ENCODE results near the gene EIF3I. TPM values are rescaled to one million over a fixed set of nuclear protein-coding genes. Genes with fewer than 3 reads are reported as not detected.

The EIF3I gene
- total and polyA plus RNA-seq, 2 donors: 155 to 161 TPM

- DNase-seq (ENCODE audit: low read depth in 6 of 9, low spot score in 9 of 9): no peak
- peak overlapping the region; percentile 78 to 93 for H3K4me3 ChIP-seq (ENCODE audit: low read length in 2 of 2)
- WGBS: 97% methylated on average over 4 of the region's 4 CpGs
- H3K36me3 ChIP-seq (ENCODE audit: control insufficient read depth in 2 of 2, insufficient read depth in 2 of 2, low read length in 1 of 2): peaks cover 25 to 35% of the 10 kb centered on the region in 2 donors
- H3K4me1 ChIP-seq (ENCODE audit: control insufficient read depth in 2 of 2, insufficient read depth in 2 of 2, low read length in 2 of 2): peaks cover 9 to 28% of the 10 kb centered on the region in 2 donors
- no peaks in the 10 kb centered on the region for H3K27me3 ChIP-seq (ENCODE audit: control insufficient read depth in 2 of 2, insufficient read depth in 1 of 2, low read length in 1 of 2)
- H3K9me3 ChIP-seq (ENCODE audit: control insufficient read depth in 2 of 2, insufficient read depth in 1 of 2, low read length in 1 of 2): no peaks in the 10 kb centered on the region
- no peak overlapping the region for H3K27ac ChIP-seq (ENCODE audit: low read depth in 1 of 2, low read length in 1 of 2)
Observed at GRCh38 chr1:32220746-32221580, 1.2 kb upstream of the EIF3I start.

GRCh38 chr1:32221581-32221979 lies 627 bp upstream of the EIF3I start:
- Histone ChIP-seq H3K36me3 (ENCODE audit: control insufficient read depth in 2 of 2, insufficient read depth in 2 of 2, low read length in 1 of 2) (peaks cover 24 to 35% of the 10 kb centered on the region in 2 donors), H3K9me3 (ENCODE audit: control insufficient read depth in 2 of 2, insufficient read depth in 1 of 2, low read length in 1 of 2) (no peaks in the 10 kb centered on the region), H3K4me1 (ENCODE audit: control insufficient read depth in 2 of 2, insufficient read depth in 2 of 2, low read length in 2 of 2) (peaks cover 9 to 26% of the 10 kb centered on the region in 2 donors), H3K27me3 (ENCODE audit: control insufficient read depth in 2 of 2, insufficient read depth in 1 of 2, low read length in 1 of 2) (no peaks in the 10 kb centered on the region), H3K4me3 (ENCODE audit: low read length in 2 of 2) (peak overlapping the region; percentile 78 to 93), H3K27ac (ENCODE audit: low read depth in 1 of 2, low read length in 1 of 2) (no peak overlapping the region)
- no peak for DNase-seq (ENCODE audit: low read depth in 6 of 9, low spot score in 9 of 9)
- 28% methylated on average over 13 of the region's 13 CpGs for WGBS

DNA sequence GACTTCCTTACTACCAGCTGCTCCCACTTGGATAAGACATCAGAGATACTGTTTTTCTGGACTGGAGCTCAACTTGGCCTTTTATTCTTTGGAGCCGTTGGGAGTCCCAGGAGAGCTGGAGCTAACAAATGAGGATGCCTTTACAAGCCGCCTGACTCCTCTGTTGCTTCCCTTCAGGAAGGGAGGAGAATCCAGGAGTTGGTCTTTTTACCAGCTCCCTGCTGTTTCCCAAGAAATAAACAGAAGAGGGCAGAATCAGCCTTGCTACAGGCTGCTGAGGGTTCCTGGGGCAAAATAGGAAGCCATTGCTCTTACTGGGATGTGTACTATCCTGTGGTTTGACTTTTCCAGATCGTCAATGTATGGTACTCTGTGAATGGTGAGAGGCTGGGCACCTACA lies 1.5 kb downstream of the EIF3I start:
- WGBS: 96% methylated on average over 3 of the region's 3 CpGs
- no peak for DNase-seq (ENCODE audit: low read depth in 6 of 9, low spot score in 9 of 9)
- no peak overlapping the region for H3K4me3 ChIP-seq (ENCODE audit: low read length in 2 of 2)
- no peaks in the 10 kb centered on the region for H3K9me3 ChIP-seq (ENCODE audit: control insufficient read depth in 2 of 2, insufficient read depth in 1 of 2, low read length in 1 of 2)
- H3K27ac ChIP-seq (ENCODE audit: low read depth in 1 of 2, low read length in 1 of 2): no peak overlapping the region
- H3K36me3 ChIP-seq (ENCODE audit: control insufficient read depth in 2 of 2, insufficient read depth in 2 of 2, low read length in 1 of 2): peaks cover 32 to 47% of the 10 kb centered on the region in 2 donors
- H3K27me3 ChIP-seq (ENCODE audit: control insufficient read depth in 2 of 2, insufficient read depth in 1 of 2, low read length in 1 of 2): no peaks in the 10 kb centered on the region
- H3K4me1 ChIP-seq (ENCODE audit: control insufficient read depth in 2 of 2, insufficient read depth in 2 of 2, low read length in 2 of 2): peaks cover 9 to 26% of the 10 kb centered on the region in 2 donors

DNA sequence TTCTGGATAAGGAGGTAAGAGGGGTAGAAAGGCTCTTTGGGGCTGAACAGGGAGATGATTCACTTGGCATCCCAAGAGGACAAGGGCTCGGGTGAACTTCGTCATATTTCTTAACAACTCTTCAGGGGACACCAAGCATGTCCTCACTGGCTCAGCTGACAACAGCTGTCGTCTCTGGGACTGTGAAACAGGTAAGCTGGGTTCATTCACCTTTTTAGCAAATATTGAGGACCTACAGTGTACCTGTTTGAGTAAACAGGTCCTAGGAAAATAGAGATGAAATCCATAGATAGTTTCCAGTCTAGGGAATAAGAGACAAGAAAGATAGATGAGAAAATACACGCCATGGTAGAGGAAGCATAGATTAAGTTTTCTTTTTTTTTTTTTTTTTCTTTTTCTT lies 2.1 kb downstream of the EIF3I start:
- H3K27ac ChIP-seq (ENCODE audit: low read depth in 1 of 2, low read length in 1 of 2): no peak overlapping the region
- 92% methylated on average over 4 of the region's 4 CpGs for WGBS

GRCh38 chr1:32228771-32229170 lies 6.6 kb downstream of the EIF3I start:
- Histone ChIP-seq H3K4me3 (ENCODE audit: low read length in 2 of 2) (no peak overlapping the region), H3K9me3 (ENCODE audit: control insufficient read depth in 2 of 2, insufficient read depth in 1 of 2, low read length in 1 of 2) (no peaks in the 10 kb centered on the region), H3K4me1 (ENCODE audit: control insufficient read depth in 2 of 2, insufficient read depth in 2 of 2, low read length in 2 of 2) (peaks cover 0 to 3% of the 10 kb centered on the region in 2 donors), H3K27ac (ENCODE audit: low read depth in 1 of 2, low read length in 1 of 2) (no peak overlapping the region), H3K36me3 (ENCODE audit: control insufficient read depth in 2 of 2, insufficient read depth in 2 of 2, low read length in 1 of 2) (peaks cover 61 to 80% of the 10 kb centered on the region in 2 donors), H3K27me3 (ENCODE audit: control insufficient read depth in 2 of 2, insufficient read depth in 1 of 2, low read length in 1 of 2) (no peaks in the 10 kb centered on the region)
- 97% methylated on average over 3 of the region's 3 CpGs for WGBS
- DNase-seq (ENCODE audit: low read depth in 6 of 9, low spot score in 9 of 9): no peak

More for the DNA sequence above, 2.1 kb downstream of the EIF3I start:
- Histone ChIP-seq H3K27me3 (ENCODE audit: control insufficient read depth in 2 of 2, insufficient read depth in 1 of 2, low read length in 1 of 2) (no peaks in the 10 kb centered on the region), H3K36me3 (ENCODE audit: control insufficient read depth in 2 of 2, insufficient read depth in 2 of 2, low read length in 1 of 2) (peaks cover 37 to 52% of the 10 kb centered on the region in 2 donors), H3K4me1 (ENCODE audit: control insufficient read depth in 2 of 2, insufficient read depth in 2 of 2, low read length in 2 of 2) (peaks cover 9 to 26% of the 10 kb centered on the region in 2 donors), H3K9me3 (ENCODE audit: control insufficient read depth in 2 of 2, insufficient read depth in 1 of 2, low read length in 1 of 2) (no peaks in the 10 kb centered on the region), H3K4me3 (ENCODE audit: low read length in 2 of 2) (no peak overlapping the region)
- no peak for DNase-seq (ENCODE audit: low read depth in 6 of 9, low spot score in 9 of 9)

DNA sequence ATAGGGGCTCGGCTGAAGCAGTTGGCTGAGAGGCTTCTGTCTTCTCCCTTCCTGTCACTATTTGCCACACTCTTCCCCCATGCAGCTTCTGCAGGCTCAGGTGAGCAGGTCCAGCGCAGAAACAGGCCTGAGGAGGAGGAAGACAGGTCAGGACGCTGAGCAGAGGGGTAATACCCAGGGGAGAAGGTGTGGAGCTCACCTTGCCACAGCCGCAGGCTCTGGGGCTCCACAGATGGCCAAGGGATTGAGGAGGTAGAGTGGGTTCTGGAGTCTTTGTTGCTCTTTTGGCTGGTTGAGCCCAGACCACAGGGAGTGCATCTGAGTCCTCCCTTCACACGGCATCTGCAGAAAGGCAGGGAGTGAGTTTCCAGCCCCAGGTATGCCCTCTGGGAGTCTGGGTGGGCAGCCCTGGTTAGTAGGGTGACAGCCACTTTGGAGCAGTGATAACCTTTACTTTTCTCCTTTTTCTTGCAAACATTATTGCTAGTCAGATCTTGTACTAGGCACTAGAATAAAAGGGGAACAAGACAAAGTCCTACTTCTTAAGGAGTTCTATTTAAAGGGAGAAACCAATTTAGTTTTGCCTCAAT lies 9.7 kb downstream of the EIF3I start:
- peaks cover 49 to 56% of the 10 kb centered on the region in 2 donors for H3K36me3 ChIP-seq (ENCODE audit: control insufficient read depth in 2 of 2, insufficient read depth in 2 of 2, low read length in 1 of 2)
- no peak for DNase-seq (ENCODE audit: low read depth in 6 of 9, low spot score in 9 of 9)
- H3K4me1 ChIP-seq (ENCODE audit: control insufficient read depth in 2 of 2, insufficient read depth in 2 of 2, low read length in 2 of 2): no peaks in the 10 kb centered on the region
- H3K4me3 ChIP-seq (ENCODE audit: low read length in 2 of 2): no peak overlapping the region
- H3K27me3 ChIP-seq (ENCODE audit: control insufficient read depth in 2 of 2, insufficient read depth in 1 of 2, low read length in 1 of 2): no peaks in the 10 kb centered on the region
- WGBS: 95% methylated on average over 5 of the region's 5 CpGs
- H3K9me3 ChIP-seq (ENCODE audit: control insufficient read depth in 2 of 2, insufficient read depth in 1 of 2, low read length in 1 of 2): no peaks in the 10 kb centered on the region
- H3K27ac ChIP-seq (ENCODE audit: low read depth in 1 of 2, low read length in 1 of 2): no peak overlapping the region

GRCh38 chr1:32232558-32233304 lies 10.5 kb downstream of the EIF3I start:
- no peaks in the 10 kb centered on the region for H3K9me3 ChIP-seq (ENCODE audit: control insufficient read depth in 2 of 2, insufficient read depth in 1 of 2, low read length in 1 of 2)
- DNase-seq (ENCODE audit: low read depth in 6 of 9, low spot score in 9 of 9): no peak
- no peak overlapping the region for H3K27ac ChIP-seq (ENCODE audit: low read depth in 1 of 2, low read length in 1 of 2)
- H3K36me3 ChIP-seq (ENCODE audit: control insufficient read depth in 2 of 2, insufficient read depth in 2 of 2, low read length in 1 of 2): peaks cover 41 to 48% of the 10 kb centered on the region in 2 donors
- H3K27me3 ChIP-seq (ENCODE audit: control insufficient read depth in 2 of 2, insufficient read depth in 1 of 2, low read length in 1 of 2): no peaks in the 10 kb centered on the region
- WGBS: 96% methylated on average over 8 of the region's 8 CpGs
- no peak overlapping the region for H3K4me3 ChIP-seq (ENCODE audit: low read length in 2 of 2)
- no peaks in the 10 kb centered on the region for H3K4me1 ChIP-seq (ENCODE audit: control insufficient read depth in 2 of 2, insufficient read depth in 2 of 2, low read length in 2 of 2)

DNA sequence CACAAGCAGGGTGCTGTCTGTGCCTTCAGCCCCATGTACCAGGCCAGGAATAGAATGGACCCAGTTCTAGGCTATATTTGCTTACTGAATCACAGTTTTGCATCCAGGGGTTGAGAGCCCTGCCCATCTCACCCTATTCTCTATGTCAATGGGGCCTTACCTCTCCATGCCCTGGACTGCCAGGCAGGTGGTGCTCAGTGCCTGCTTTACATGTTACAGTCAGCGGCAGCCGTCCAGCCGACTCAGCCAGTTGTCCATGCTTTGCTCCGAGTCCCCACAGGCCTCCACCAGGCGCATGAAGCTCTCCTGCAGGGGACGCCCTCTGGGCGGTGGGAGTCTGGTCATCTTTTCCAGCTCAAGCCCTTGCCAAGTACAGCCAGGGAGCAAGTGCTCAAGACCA lies 12.6 kb downstream of the EIF3I start:
- DNase-seq (ENCODE audit: low read depth in 6 of 9, low spot score in 9 of 9): no peak
- 97% methylated on average over 7 of the region's 7 CpGs for WGBS
- Histone ChIP-seq H3K27me3 (ENCODE audit: control insufficient read depth in 2 of 2, insufficient read depth in 1 of 2, low read length in 1 of 2) (peaks cover 0 to 2% of the 10 kb centered on the region in 2 donors), H3K36me3 (ENCODE audit: control insufficient read depth in 2 of 2, insufficient read depth in 2 of 2, low read length in 1 of 2) (peaks cover 28 to 30% of the 10 kb centered on the region in 2 donors), H3K27ac (ENCODE audit: low read depth in 1 of 2, low read length in 1 of 2) (no peak overlapping the region), H3K9me3 (ENCODE audit: control insufficient read depth in 2 of 2, insufficient read depth in 1 of 2, low read length in 1 of 2) (no peaks in the 10 kb centered on the region), H3K4me3 (ENCODE audit: low read length in 2 of 2) (no peak overlapping the region), H3K4me1 (ENCODE audit: control insufficient read depth in 2 of 2, insufficient read depth in 2 of 2, low read length in 2 of 2) (peaks cover 0 to 9% of the 10 kb centered on the region in 2 donors)

GRCh38 chr1:32239337-32239736 lies 17.1 kb downstream of the EIF3I start:
- peaks cover 4 to 36% of the 10 kb centered on the region in 2 donors for H3K4me1 ChIP-seq (ENCODE audit: control insufficient read depth in 2 of 2, insufficient read depth in 2 of 2, low read length in 2 of 2)
- H3K27me3 ChIP-seq (ENCODE audit: control insufficient read depth in 2 of 2, insufficient read depth in 1 of 2, low read length in 1 of 2): peaks cover 0 to 12% of the 10 kb centered on the region in 2 donors
- peaks cover 0 to 2% of the 10 kb centered on the region in 2 donors for H3K36me3 ChIP-seq (ENCODE audit: control insufficient read depth in 2 of 2, insufficient read depth in 2 of 2, low read length in 1 of 2)
- H3K27ac ChIP-seq (ENCODE audit: low read depth in 1 of 2, low read length in 1 of 2): no peak overlapping the region
- H3K9me3 ChIP-seq (ENCODE audit: control insufficient read depth in 2 of 2, insufficient read depth in 1 of 2, low read length in 1 of 2): no peaks in the 10 kb centered on the region
- 65% methylated on average over 4 of the region's 4 CpGs for WGBS
- no peak overlapping the region for H3K4me3 ChIP-seq (ENCODE audit: low read length in 2 of 2)
- no peak for DNase-seq (ENCODE audit: low read depth in 6 of 9, low spot score in 9 of 9)
